ENCODE results near the gene CTH.

GRCh38 chr1:70462611-70463010 lies 51.5 kb downstream of the CTH start:
- TF ChIP-seq POLR2A (IDR thresholded peaks at IDR 0.05; ENCODE audit: borderline replicate concordance, extremely low read depth, insufficient read depth, insufficient read length) (no peak), REST (IDR thresholded peaks at IDR 0.05; ENCODE audit: low read depth) (no peak), YY1 (IDR thresholded peaks at IDR 0.05; ENCODE audit: extremely low read depth, insufficient replicate concordance, low read depth, low read length) (no peak), CTCF (IDR thresholded peaks at IDR 0.05 in 2 of 3, conservative IDR thresholded peaks at IDR 0.05 in 1 of 3; ENCODE audit: borderline replicate concordance in 1 of 3, insufficient read depth in 1 of 3, low read depth in 2 of 3, low read length in 2 of 3) (no peak), SRF (IDR thresholded peaks at IDR 0.05; ENCODE audit: low read depth) (no peak), EZH2 (IDR thresholded peaks at IDR 0.05) (no peak), ZFX (IDR thresholded peaks at IDR 0.05) (no peak), POLR2AphosphoS5 (IDR thresholded peaks at IDR 0.05; ENCODE audit: low read depth, low read length) (no peak), ELF1 (IDR thresholded peaks at IDR 0.05; ENCODE audit: borderline replicate concordance, low read depth) (no peak)
